ENCODE results near the gene SMG9.

SMG9 gene

DNA sequence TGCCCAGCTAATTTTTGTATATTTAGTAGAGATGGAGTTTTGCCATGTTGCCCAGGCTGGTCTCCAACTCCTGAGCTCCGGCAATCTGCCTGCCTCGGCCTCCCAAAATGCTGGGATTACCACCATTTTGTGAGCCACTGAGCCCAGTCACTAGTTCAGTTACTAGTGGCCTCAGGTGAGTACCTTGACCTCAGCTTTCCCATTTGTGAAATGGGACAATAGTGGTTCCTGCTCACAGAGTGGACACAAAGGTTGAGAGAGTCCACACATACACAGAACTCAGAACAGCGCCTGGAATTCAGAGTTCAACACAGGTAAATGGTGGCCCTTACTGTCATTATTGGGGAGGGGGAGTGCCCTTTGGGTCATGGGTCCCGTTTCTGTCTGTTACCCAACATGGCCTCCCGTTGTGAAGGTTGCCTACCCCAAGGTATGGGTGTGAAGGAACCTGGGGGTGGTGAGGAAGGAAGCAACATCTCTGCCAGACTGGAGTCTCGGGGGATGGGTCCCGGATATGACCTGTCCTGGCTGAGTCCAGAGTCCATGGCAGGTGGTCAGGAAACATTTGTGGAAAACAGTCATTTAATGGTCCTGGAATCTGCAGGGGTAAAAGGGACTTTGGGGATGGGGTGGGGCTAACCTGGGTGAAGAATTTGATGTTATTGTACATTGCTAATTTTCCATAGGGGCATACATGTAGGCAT, 50.6 kb downstream of the SMG9 start:
- no peak for TF ChIP-seq CTCF (conservative IDR thresholded peaks at IDR 0.05; ENCODE audit: control insufficient read depth, insufficient read depth, low read depth, low read length)
- H3K4me3 ChIP-seq (ENCODE audit: control insufficient read depth, low read depth, low read length): no peak overlapping the region
- DNase-seq (ENCODE audit: low read depth): no peak

DNA sequence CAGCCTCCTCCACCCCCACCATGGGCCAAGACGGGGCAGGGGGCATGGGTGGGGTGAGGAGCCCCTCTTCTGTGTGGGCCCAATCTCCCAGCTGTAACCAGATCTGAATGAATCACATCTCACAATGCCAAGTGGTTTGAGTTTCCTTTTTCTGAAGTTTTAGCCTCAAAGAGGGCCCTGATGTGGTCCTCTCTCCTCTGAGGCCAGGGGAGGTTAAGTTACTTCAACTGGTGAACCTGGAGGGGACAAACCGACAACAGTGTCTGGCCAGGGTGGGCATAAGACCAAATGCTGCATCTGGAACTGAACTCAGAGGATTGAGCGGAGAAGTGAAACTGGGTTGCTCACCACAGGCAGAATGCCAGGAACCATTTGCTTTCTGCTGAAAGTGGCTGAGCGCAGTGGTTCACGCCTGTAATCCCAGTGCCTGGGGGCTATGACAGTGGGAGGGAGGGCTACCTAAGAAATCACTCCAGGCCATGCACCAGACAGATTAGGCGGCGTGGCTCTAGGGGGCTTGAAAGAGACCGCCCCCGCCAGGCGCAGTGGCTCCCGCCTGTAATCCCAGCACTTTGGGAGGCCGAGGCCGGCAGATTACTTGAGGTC, 54.3 kb downstream of the SMG9 start:
- TF ChIP-seq CTCF (conservative IDR thresholded peaks at IDR 0.05; ENCODE audit: control insufficient read depth, insufficient read depth, low read depth, low read length): no peak
- peak overlapping the region; percentile 4 for H3K4me3 ChIP-seq (ENCODE audit: control insufficient read depth, low read depth, low read length)
- DNase-seq (ENCODE audit: low read depth): peak; percentile 88

GRCh38 chr19:43699506-43700394, 55.0 kb downstream of the SMG9 start:
- peak; percentile 40 for DNase-seq (ENCODE audit: low read depth)
- no peak overlapping the region for H3K4me3 ChIP-seq (ENCODE audit: control insufficient read depth, low read depth, low read length)

GRCh38 chr19:43697295-43697694, 57.5 kb downstream of the SMG9 start:
- no peak for DNase-seq (ENCODE audit: low read depth)
- no peak overlapping the region for H3K4me3 ChIP-seq (ENCODE audit: control insufficient read depth, low read depth, low read length)
- TF ChIP-seq CTCF (conservative IDR thresholded peaks at IDR 0.05; ENCODE audit: control insufficient read depth, insufficient read depth, low read depth, low read length): no peak

More at GRCh38 chr19:43699506-43700394, 55.0 kb downstream of the SMG9 start:
- no peak for TF ChIP-seq CTCF (conservative IDR thresholded peaks at IDR 0.05; ENCODE audit: control insufficient read depth, insufficient read depth, low read depth, low read length)

DNA sequence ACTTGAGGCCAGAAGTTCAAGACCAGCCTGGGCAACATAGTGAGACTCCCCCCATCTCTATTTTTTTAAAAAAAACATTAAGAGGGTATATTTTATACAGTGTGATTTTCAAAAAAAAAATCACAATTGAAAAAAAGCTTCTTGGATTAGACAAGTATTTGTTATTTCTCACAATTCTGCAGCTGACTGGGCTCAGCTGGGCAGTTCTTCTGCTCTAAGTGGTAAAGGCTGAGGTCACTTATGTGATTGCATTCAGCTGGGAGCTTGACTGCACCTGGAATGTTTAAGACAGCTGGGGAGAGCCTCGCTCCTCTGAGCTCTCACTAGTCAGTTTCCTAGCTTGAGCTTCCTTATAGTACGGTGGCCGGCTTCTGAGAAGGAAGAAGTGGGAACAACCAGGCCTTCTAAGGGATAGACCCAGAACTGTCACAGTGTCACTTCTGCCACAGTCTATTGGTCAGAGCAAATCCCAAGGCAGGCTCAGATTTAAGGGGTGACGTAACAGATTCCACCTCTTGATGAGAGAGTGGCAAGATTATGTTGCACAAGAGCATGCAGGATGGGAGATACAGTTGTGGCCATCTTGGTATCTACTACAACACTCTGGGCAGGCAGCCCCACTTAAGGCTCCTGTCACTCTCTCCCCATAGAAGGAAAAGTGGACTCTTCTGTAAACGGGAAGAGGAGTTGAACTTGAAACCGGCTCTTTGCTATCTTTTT, 58.6 kb downstream of the SMG9 start:
- DNase-seq (ENCODE audit: low read depth): no peak
- no peak for TF ChIP-seq CTCF (conservative IDR thresholded peaks at IDR 0.05; ENCODE audit: control insufficient read depth, insufficient read depth, low read depth, low read length)
- no peak overlapping the region for H3K4me3 ChIP-seq (ENCODE audit: control insufficient read depth, low read depth, low read length)

DNA sequence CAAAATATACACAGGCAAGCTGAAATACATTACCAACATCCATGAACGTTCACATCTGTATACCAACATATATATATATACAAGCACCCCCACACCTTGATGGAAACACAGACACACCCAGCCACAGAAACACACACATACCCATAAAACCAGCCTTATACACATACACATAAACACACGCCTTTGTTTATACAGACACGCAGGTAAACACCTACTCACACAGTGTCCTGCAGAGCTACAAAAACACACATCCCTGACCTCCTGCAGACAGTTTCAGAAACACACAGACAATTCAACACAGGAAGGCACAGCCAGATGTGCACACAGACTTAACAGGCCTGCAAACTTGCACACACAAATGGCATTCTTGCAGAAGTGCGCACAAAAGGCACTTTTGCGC, 60.2 kb downstream of the SMG9 start:
- no peak for TF ChIP-seq CTCF (conservative IDR thresholded peaks at IDR 0.05; ENCODE audit: control insufficient read depth, insufficient read depth, low read depth, low read length)
- DNase-seq (ENCODE audit: low read depth): no peak
- no peak overlapping the region for H3K4me3 ChIP-seq (ENCODE audit: control insufficient read depth, low read depth, low read length)
